Thyroid gland (tissue), 4 donors: ENCODE data around the gene SELENOT. TPM values are rescaled to one million over a fixed set of nuclear protein-coding genes. Genes with fewer than 3 reads are reported as not detected.
"Not testable (repeated sequence)": the region's sequence is repeated elsewhere in the genome, so short reads cannot be mapped to it uniquely, and the experiment has no call there.

Source experiments
- DNase-seq, 2 donors: peaks; one replicate each; pipeline ENCODE4 v3.0.0-alpha.2; 2019
- H3K27ac ChIP-seq, 3 donors: fragments of 200-600 bp; sonication (generic); 1 replicate in 2 of 3; 2 replicates in 1 of 3; pipeline ENCODE4 v1.5.1; 2016 to 2019; ENCODE audit warnings: mild to moderate bottlenecking in 1 of 3, moderate library complexity in 1 of 3
- H3K27me3 ChIP-seq: fragments of 200-600 bp; sonication (generic); one replicate; pipeline ENCODE4 v1.5.1; 2019
- H3K36me3 ChIP-seq, 2 donors: fragments of 200-600 bp; sonication (generic); one replicate each; pipeline ENCODE4 v1.5.1; 2016 to 2019
- H3K4me1 ChIP-seq, 2 donors: fragments of 200-600 bp; sonication (generic); one replicate each; pipeline ENCODE4 v1.5.1; 2017 to 2019
- H3K4me3 ChIP-seq, 3 donors: fragments of 200-600 bp; sonication (generic); replicated peaks in 1 of 3; 1 replicate in 2 of 3; 2 replicates in 1 of 3; pipeline ENCODE4 v1.5.1; 2016; ENCODE audit warnings: mild to moderate bottlenecking in 1 of 3
- H3K9me3 ChIP-seq: fragments of 200-600 bp; sonication (generic); one replicate; pipeline ENCODE4 v1.5.1; 2017
- CTCF ChIP-seq, 6 experiments: fragments of 200-600 bp in 3 of 6; fragments of 450-650 bp in 3 of 6; sonication (generic) in 3 of 6; IDR thresholded peaks; one replicate each; pipeline ENCODE4 v1.5.1; 2016 to 2019; ENCODE audit warnings: antibody characterized with exemption in 6 of 6, mild to moderate bottlenecking in 2 of 6, inconsistent platforms in 1 of 6, moderate library complexity in 1 of 6
- POLR2A ChIP-seq, 2 donors: fragments of 450-650 bp; IDR thresholded peaks; one replicate each; pipeline ENCODE4 v1.6.1; 2017; ENCODE audit warnings: antibody characterized with exemption in 2 of 2, mild to moderate bottlenecking in 2 of 2, moderate library complexity in 1 of 2
- WGBS, 2 donors: methylation state at CpG; one replicate each; pipeline ENCODE4 v1.1.5; 2017; 5-methylcytosine and 5-hydroxymethylcytosine counted together
- intact Hi-C: fragments of 100-400 bp; cut with DNase I; formaldehyde crosslinking; loops from one replicate; pipeline ENCODE4 v1.15.1; 2023
- total RNA-seq, 4 donors: library from RNA; depleted of rRNA; stranded (reverse); fragments of >200 nt; gene quantifications; one replicate each; pipeline ENCODE4 v1.2.3, GENCODE V29; 2016

The SELENOT gene
- total RNA-seq, 4 donors from 2014 or later, result 98.8 to 168 (median 137) TPM

GRCh38 chr3:150613709-150614480, 10.8 kb downstream of the SELENOT start:
- TF ChIP-seq CTCF (IDR thresholded peaks at IDR 0.05), result no peak
- no peak for TF ChIP-seq POLR2A (IDR thresholded peaks at IDR 0.05)
- no peak overlapping the region for H3K27ac ChIP-seq
- DNase-seq, result no peak
- no peaks in the 10 kb centered on the region for H3K27me3 ChIP-seq
- intact Hi-C loops, result no loop called here
- peaks cover 0 to 6% of the 10 kb centered on the region in 2 donors for H3K4me1 ChIP-seq
- peaks cover 0 to 7% of the 10 kb centered on the region in 2 donors for H3K36me3 ChIP-seq
- H3K9me3 ChIP-seq, result no peaks in the 10 kb centered on the region
- WGBS, 2 donors, result 97 to 99% methylated on average over 2 of the region's 2 CpGs
- no peak overlapping the region for H3K4me3 ChIP-seq

- WGBS, 2 donors, result 92 to 93% methylated on average over 7 of the region's 7 CpGs
- Histone ChIP-seq H3K27me3 (no peaks in the 10 kb centered on the region), H3K4me1 (no peaks in the 10 kb centered on the region), H3K9me3 (no peaks in the 10 kb centered on the region), H3K4me3 (no peak overlapping the region), H3K27ac (no peak overlapping the region), H3K36me3 (no peaks in the 10 kb centered on the region)
- intact Hi-C loops, result no loop called here
- TF ChIP-seq POLR2A (IDR thresholded peaks at IDR 0.05) (no peak), CTCF (IDR thresholded peaks at IDR 0.05) (no peak)
- DNase-seq, result no peak
These were observed 17.0 kb downstream of the SELENOT start for GRCh38 chr3:150620002-150620689.

GRCh38 chr3:150622955-150623354, 19.8 kb downstream of the SELENOT start:
- H3K4me1 ChIP-seq, H3K27me3 ChIP-seq, DNase-seq, H3K9me3 ChIP-seq, H3K4me3 ChIP-seq, H3K27ac ChIP-seq, intact Hi-C loops: not testable (repeated sequence)
- peaks cover 0 to 22% of the 10 kb centered on the region in 2 donors for H3K36me3 ChIP-seq

GRCh38 chr3:150623945-150624344, 20.8 kb downstream of the SELENOT start:
- no peaks in the 10 kb centered on the region for H3K27me3 ChIP-seq
- intact Hi-C loops, result no loop called here
- TF ChIP-seq POLR2A (IDR thresholded peaks at IDR 0.05), result no peak
- no peak for TF ChIP-seq CTCF (IDR thresholded peaks at IDR 0.05)
- H3K4me1 ChIP-seq, result no peaks in the 10 kb centered on the region
- H3K36me3 ChIP-seq, result peaks cover 0 to 22% of the 10 kb centered on the region in 2 donors
- no peak overlapping the region for H3K27ac ChIP-seq
- no peaks in the 10 kb centered on the region for H3K9me3 ChIP-seq
- no peak for DNase-seq
- H3K4me3 ChIP-seq, result no peak overlapping the region
- WGBS, 2 donors, result 95 to 98% methylated on average over 1 of the region's 1 CpG

GRCh38 chr3:150626148-150626930, 23.2 kb downstream of the SELENOT start:
- Histone ChIP-seq H3K4me1 (no peaks in the 10 kb centered on the region), H3K27me3 (no peaks in the 10 kb centered on the region), H3K9me3 (no peaks in the 10 kb centered on the region), H3K27ac (no peak overlapping the region), H3K4me3 (no peak overlapping the region), H3K36me3 (peaks cover 0 to 22% of the 10 kb centered on the region in 2 donors)
- intact Hi-C loops, result no loop called here
- DNase-seq, result no peak
- no peak for TF ChIP-seq POLR2A (IDR thresholded peaks at IDR 0.05)
- TF ChIP-seq CTCF (IDR thresholded peaks at IDR 0.05), result no peak
- WGBS, 2 donors, result 95 to 100% methylated on average over 2 of the region's 2 CpGs
